ENCODE data around the gene CELF2.

The CELF2 gene

GRCh38 chr10:11255796-11256444, 238.2 kb downstream of the CELF2 start:
- no peak for DNase-seq

- no peak for DNase-seq
These were observed 239.2 kb downstream of the CELF2 start for GRCh38 chr10:11256896-11257295.

- no peak for DNase-seq
These were observed 239.9 kb downstream of the CELF2 start for GRCh38 chr10:11257440-11258090.

GRCh38 chr10:11260170-11260569, 242.5 kb downstream of the CELF2 start:
- no peak for DNase-seq

- no peak for DNase-seq
These were observed 243.5 kb downstream of the CELF2 start for GRCh38 chr10:11261143-11261542.

GRCh38 chr10:11261687-11262493, 244.2 kb downstream of the CELF2 start:
- DNase-seq, result no peak

GRCh38 chr10:11262494-11263345, 245.0 kb downstream of the CELF2 start:
- DNase-seq, result peak; percentile 3

- no peak for DNase-seq
These were observed 246.1 kb downstream of the CELF2 start for GRCh38 chr10:11263767-11264166.

GRCh38 chr10:11264296-11265048, 246.8 kb downstream of the CELF2 start:
- DNase-seq, result no peak

- no peak for DNase-seq
These were observed 247.8 kb downstream of the CELF2 start for GRCh38 chr10:11265484-11265883.

- DNase-seq, result no peak
These were observed 248.8 kb downstream of the CELF2 start for GRCh38 chr10:11266426-11266825.

- DNase-seq, result peak; percentile 51
These were observed 252.6 kb downstream of the CELF2 start for GRCh38 chr10:11270135-11270857.

- DNase-seq, result no peak
These were observed 253.1 kb downstream of the CELF2 start for GRCh38 chr10:11270858-11271179.

- DNase-seq, result peak; percentile 5
These were observed 255.3 kb downstream of the CELF2 start for GRCh38 chr10:11272915-11273389.

- DNase-seq, result no peak
These were observed 256.8 kb downstream of the CELF2 start for GRCh38 chr10:11274452-11274851.

GRCh38 chr10:11275651-11276050, 258.0 kb downstream of the CELF2 start:
- DNase-seq, result no peak

- no peak for DNase-seq
These were observed 258.8 kb downstream of the CELF2 start for GRCh38 chr10:11276449-11276990.

- DNase-seq, result no peak
These were observed 261.6 kb downstream of the CELF2 start for GRCh38 chr10:11279314-11279713.

- DNase-seq, result no peak
These were observed 262.7 kb downstream of the CELF2 start for GRCh38 chr10:11280187-11280932.

GRCh38 chr10:11282156-11282555, 264.5 kb downstream of the CELF2 start:
- no peak for DNase-seq

All from kidney glomerular epithelial cell (primary cell).